Effector CD8-positive, alpha-beta T cell (primary cell): ENCODE data around the gene ADGRL1.
"Not testable (repeated sequence)": the region's sequence is repeated elsewhere in the genome, so short reads cannot be mapped to it uniquely, and the experiment has no call there.

Source experiments
- DNase-seq: peaks from one replicate; lab custom pipeline; 2025; lab: John Stamatoyannopoulos, UW

ADGRL1 gene

GRCh38 chr19:14218620-14219330 is 12.8 kb upstream of the ADGRL1 start:
- no peak for DNase-seq

DNA sequence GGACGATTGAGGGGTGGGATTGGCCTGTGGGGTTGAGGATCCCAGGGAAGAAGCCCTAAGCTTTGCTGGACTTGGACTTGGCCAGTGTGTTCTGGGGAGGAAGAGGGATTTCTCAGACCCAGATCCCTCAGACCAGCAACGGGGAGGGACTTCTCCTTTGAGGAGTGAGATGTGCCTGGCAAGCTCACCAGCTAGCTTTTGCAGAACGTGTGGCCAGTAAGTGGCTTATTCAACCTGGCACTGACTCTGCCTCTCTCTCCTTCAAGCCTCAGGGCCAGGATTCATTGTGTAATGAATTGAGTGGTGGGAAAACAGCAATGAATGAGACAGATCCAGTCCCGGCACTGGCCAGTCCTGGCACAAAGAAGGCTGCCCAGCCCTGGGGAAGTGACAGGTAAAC is 11.9 kb upstream of the ADGRL1 start:
- not testable (repeated sequence) for DNase-seq

DNA sequence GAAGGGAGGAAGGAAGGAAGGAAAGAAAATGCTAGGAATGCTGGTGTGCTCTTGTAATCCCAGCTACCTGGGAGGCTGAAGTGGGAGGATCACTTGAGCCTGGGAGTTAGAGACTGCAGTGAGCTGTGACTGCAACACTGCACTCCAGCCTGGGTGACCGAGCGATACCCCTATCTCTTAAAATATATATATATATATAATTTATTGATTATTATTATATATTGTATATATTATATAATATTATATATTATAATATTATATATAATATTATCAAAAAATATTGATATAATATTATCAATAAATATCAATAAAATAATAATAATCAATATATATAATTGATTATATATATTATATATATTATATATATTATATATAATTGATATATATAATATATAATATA is 8.6 kb upstream of the ADGRL1 start:
- no peak for DNase-seq

GRCh38 chr19:14210182-14210581 is 4.2 kb upstream of the ADGRL1 start:
- DNase-seq = not testable (repeated sequence)

- not testable (repeated sequence) for DNase-seq
These were observed 3.4 kb upstream of the ADGRL1 start for GRCh38 chr19:14209401-14209800.

DNA sequence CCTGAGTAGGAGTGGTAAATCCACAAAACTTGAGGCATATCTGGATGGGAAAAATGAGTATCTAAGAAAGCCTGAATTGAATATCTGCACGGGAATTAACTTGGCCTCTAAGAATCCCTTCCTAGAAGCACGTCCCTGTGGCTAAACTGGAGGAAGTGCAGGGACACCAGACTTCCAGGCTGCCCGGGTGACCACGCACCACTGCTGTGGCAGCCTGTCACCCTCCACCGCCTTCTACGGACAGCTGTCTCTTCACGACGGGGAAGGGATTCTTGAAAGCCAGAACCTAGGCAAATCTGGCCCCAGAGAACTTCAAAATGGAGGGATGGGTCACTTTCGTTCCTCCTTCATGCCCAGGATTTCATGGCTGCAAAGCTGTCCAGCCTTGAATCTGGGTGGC is 2.5 kb upstream of the ADGRL1 start:
- not testable (repeated sequence) for DNase-seq

GRCh38 chr19:14207796-14208195 is 1.8 kb upstream of the ADGRL1 start:
- DNase-seq = not testable (repeated sequence)

- DNase-seq = peak; percentile 76
These were observed 1.1 kb upstream of the ADGRL1 start for GRCh38 chr19:14206737-14207726.

DNA sequence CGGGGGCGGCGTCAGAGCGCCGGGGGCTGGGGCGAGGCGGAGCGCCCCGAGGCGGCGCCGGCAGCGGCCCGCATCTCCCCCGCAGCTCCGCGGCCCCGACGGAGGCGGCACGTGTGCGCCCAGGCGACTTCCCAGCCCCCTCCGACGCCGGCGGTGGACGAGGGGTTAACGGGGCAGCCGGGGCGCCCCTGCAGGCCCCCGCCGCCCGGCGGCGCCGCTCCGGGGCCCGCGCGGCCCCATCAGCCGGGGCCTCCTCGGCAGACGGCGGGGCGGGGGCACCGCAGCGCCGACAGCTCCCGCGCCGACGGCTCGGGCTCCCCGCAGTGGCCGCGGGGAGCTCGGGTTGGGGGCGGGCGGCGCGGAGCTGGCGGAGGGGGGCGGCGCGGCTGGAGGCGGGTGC is 339 bp upstream of the ADGRL1 start:
- not testable (repeated sequence) for DNase-seq

DNA sequence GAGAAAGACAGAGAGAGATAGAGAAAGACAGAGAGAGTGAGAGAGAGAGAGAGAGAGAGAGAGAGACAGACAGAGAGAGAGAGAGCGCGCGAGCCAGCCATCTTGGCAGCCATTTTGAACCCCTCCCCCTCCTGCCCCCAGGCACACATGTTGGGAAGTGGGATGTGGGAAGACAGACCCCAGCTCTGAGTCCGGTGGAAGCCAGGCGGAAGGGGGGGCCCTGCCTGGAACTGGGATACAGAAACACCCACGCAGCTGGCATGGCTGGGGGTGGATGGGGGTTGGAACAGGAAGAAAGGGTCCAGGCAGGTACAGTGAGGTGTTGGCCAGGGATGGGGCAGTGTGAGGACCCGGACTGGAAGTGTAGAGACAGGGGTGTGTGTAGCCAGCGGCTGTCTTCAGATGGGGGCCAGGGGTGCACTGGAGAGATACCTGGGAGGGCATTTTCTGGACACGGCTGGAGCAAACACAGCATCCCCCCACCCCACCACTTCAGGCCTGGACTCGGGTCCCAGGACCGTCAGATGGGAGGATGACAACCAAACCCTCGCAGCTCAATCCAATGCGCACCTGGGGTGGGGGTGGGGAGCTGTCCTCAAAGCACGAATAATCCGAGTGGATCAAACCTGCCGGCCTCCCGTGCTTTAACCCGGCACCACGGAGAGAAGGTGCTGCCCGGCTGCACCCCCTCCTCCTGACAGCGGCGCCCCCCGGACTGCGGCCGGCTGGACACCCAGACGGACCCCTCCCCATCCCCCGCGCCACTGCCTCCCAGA is 1.1 kb downstream of the ADGRL1 start:
- DNase-seq = not testable (repeated sequence)

DNA sequence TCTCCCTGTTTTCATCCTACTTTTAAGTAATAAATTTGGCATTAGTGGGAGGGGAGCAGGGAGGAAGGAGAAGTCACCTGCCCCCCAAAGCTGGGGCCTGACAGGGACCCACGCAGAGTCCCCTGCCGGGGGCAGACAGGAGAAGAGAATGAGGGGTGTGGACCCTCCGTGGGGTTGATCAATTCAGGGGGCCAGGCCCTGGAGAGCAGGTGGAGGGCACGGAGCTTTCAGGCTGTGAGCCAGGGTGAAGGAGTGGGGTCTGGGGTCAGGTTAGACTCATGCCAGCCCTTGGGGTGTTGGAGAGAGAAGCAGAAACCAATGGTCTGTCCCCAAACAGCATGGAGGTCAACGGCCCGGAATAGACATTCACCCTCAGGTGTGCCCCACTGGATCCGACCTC is 1.8 kb downstream of the ADGRL1 start:
- DNase-seq = not testable (repeated sequence)

DNA sequence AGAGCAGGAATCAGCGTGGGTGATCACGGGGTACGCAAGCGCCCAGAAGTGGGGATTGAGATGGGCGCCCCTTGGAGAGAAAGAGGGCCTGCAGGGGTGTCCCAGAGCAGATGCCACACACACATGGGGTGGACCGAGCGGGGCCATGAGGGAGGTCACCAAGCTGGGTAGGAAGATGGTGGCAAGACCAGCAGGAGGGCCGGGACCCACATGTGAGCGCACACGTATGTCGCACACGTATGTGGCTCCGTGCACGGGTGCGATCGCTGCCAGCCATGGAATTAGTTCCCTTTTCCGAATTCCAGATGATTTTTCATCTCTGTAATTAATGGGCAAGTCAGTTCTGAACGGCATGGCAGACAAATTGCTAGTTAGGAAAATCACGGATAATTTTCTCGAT is 2.2 kb downstream of the ADGRL1 start:
- DNase-seq = not testable (repeated sequence)

DNA sequence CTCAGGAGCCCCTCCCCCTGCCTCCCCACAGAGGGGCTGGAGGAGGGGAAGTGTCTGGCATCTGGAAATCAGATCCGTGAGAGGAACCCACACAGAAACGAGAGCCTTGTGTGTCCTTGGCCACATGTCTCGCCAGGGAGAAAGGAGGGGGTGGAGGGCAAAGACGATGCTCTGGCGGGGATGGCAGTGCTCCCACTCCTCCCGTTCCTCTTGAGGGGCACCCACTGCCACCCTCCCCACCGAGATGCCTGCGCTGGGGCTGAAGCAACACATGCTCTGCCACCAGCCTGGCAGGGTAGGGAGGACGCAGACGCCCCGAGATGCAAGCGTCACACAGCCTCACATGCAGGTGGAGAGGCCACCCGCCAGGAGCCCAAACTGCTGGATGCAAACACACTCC is 2.8 kb downstream of the ADGRL1 start:
- no peak for DNase-seq

GRCh38 chr19:14201481-14201880 is 4.5 kb downstream of the ADGRL1 start:
- DNase-seq = not testable (repeated sequence)

GRCh38 chr19:14200147-14200841 is 5.7 kb downstream of the ADGRL1 start:
- peak; percentile 34 for DNase-seq

- no peak for DNase-seq
These were observed 7.3 kb downstream of the ADGRL1 start for GRCh38 chr19:14198384-14199376.

DNA sequence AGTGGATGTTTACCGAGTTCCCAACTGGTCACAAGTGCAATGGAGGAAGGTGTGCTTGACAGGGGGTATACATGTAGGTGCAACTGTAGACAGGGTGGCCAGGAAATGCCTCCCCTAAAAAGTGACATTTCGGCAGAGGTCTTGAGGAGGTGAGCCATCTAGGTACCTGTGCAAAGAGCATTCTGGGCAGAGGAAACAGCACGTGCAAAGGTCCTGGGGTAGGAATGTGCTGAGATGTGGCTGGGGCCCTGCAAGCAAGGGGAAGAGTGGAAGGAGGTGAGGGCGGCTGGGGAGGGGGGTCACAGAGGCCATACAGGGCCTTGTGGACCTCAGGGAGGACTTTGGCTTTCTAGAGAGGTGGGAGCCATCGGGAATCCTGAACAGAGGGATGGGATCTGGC is 8.1 kb downstream of the ADGRL1 start:
- DNase-seq = no peak

DNA sequence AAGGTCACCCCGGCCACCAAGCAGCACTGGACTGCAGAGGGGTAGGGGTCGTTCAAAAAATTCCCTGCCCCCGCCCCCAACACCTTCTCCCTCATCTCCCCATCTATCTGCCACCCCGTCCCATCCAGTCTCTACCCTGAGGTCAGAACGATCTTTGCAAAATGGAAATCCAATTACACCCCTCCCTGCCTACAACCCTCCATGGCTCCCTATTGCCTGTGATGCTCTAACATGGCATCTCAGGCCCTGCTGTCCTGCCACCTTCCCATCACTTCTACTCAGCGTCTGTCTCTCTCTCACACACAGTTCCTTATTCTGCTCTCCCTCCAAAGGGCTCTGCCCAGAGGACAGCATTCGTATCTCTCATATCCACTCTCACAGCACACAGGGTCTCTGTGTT is 8.7 kb downstream of the ADGRL1 start:
- DNase-seq = not testable (repeated sequence)

- DNase-seq = peak; percentile 61
These were observed 9.9 kb downstream of the ADGRL1 start for GRCh38 chr19:14196105-14196504.

GRCh38 chr19:14195216-14195615 is 10.8 kb downstream of the ADGRL1 start:
- DNase-seq = not testable (repeated sequence)
